Stimulated activated CD8-positive, alpha-beta memory T cell treated with anti-CD3 and anti-CD28 coated beads, Interleukin-4, amount 100 ng/mL, for 1 hour (primary cell): Measurements from ENCODE around the gene ITPRIP.

Experiments used
- DNase-seq, 2 donors: peaks; one replicate each; pipeline ENCODE4 v3.0.0-alpha.2; 2020; ENCODE audit warnings: low read depth in 2 of 2, low spot score in 1 of 2

The ITPRIP gene

GRCh38 chr10:104325436-104326435, 12.5 kb downstream of the ITPRIP start:
- no peak for DNase-seq

- DNase-seq, result no peak
Measured at GRCh38 chr10:104324931-104325330, 13.3 kb downstream of the ITPRIP start.

- DNase-seq, result no peak
Measured at GRCh38 chr10:104324221-104324686, 14.0 kb downstream of the ITPRIP start.

- DNase-seq, result no peak
Measured at GRCh38 chr10:104323760-104324201, 14.5 kb downstream of the ITPRIP start.

GRCh38 chr10:104323085-104323484, 15.2 kb downstream of the ITPRIP start:
- DNase-seq, result no peak

- no peak for DNase-seq
Measured at GRCh38 chr10:104322416-104322782, 15.9 kb downstream of the ITPRIP start.

GRCh38 chr10:104321725-104322415, 16.4 kb downstream of the ITPRIP start:
- no peak for DNase-seq

GRCh38 chr10:104321226-104321625, 17.0 kb downstream of the ITPRIP start:
- no peak for DNase-seq

- no peak for DNase-seq
Measured at GRCh38 chr10:104318810-104319741, 19.2 kb downstream of the ITPRIP start.

- DNase-seq, result no peak
Measured at GRCh38 chr10:104318326-104318725, 19.9 kb downstream of the ITPRIP start.

GRCh38 chr10:104317726-104318299, 20.5 kb downstream of the ITPRIP start:
- DNase-seq, result no peak

- no peak for DNase-seq
Measured at GRCh38 chr10:104317269-104317710, 21.0 kb downstream of the ITPRIP start.

GRCh38 chr10:104316321-104317099, 21.8 kb downstream of the ITPRIP start:
- DNase-seq, result no peak

GRCh38 chr10:104315486-104315921, 22.8 kb downstream of the ITPRIP start:
- no peak for DNase-seq

GRCh38 chr10:104314591-104315485, 23.4 kb downstream of the ITPRIP start:
- no peak for DNase-seq

- no peak for DNase-seq
Measured at GRCh38 chr10:104311184-104311720, 27.0 kb downstream of the ITPRIP start.

- DNase-seq, result no peak
Measured at GRCh38 chr10:104309980-104310978, 28.0 kb downstream of the ITPRIP start.
